HepG2 (cell line): Measurements from ENCODE around the gene KLB. TPM values are rescaled to one million over a fixed set of nuclear protein-coding genes. Genes with fewer than 3 reads are reported as not detected.
A peak's percentile ranks its signal among the peaks of the same experiment; 100 is the strongest.

Experiments used
- AKNA ChIP-seq: sonication (generic); formaldehyde crosslinking; IDR thresholded peaks from 2 replicates; pipeline ENCODE4 v1.4.0; 2020; ENCODE audit warnings: missing genetic modification reagents, borderline replicate concordance
- ASH2L ChIP-seq: fragments of 300-600, 200-600 bp; sonication (generic); IDR thresholded peaks from 2 replicates; pipeline ENCODE4 v1.7.0; 2017; ENCODE audit warnings: low read depth, mild to moderate bottlenecking, moderate library complexity, mixed read lengths, low read length; ENCODE audit not compliant: insufficient read length
- BHLHE40 ChIP-seq: IDR thresholded peaks from 2 replicates; pipeline ENCODE4 v1.6.1; 2011; ENCODE audit warnings: low read length, improper control_type of control experiment
- BORCS8-MEF2B ChIP-seq: sonication (generic); formaldehyde crosslinking; IDR thresholded peaks from 2 replicates; pipeline ENCODE4 v1.8.0; 2022; ENCODE audit warnings: mild to moderate bottlenecking, missing genetic modification reagents
- FOXK1 ChIP-seq: sonication (generic); formaldehyde crosslinking; IDR thresholded peaks from 2 replicates; pipeline ENCODE4 v1.4.0; 2020; ENCODE audit warnings: low read depth, missing genetic modification reagents, borderline replicate concordance
- GPN1 ChIP-seq: sonication (generic); formaldehyde crosslinking; IDR thresholded peaks from 2 replicates; pipeline ENCODE4 v1.5.1; 2020; ENCODE audit warnings: missing genetic modification reagents, borderline replicate concordance
- KMT2A ChIP-seq: sonication (generic); formaldehyde crosslinking; IDR thresholded peaks from 2 replicates; pipeline ENCODE4 v1.4.0; 2020; ENCODE audit warnings: missing genetic modification reagents
- MTA1 ChIP-seq: sonication (generic); formaldehyde crosslinking; IDR thresholded peaks from 2 replicates; pipeline ENCODE4 v1.4.0; 2020; ENCODE audit warnings: missing genetic modification reagents, mild to moderate bottlenecking, borderline replicate concordance
- NONO ChIP-seq, 2 experiments: fragments of 450-650 bp in 1 of 2; sonication (generic) in 1 of 2; formaldehyde crosslinking in 1 of 2; IDR thresholded peaks in 1 of 2; conservative IDR thresholded peaks in 1 of 2; 2 replicates each; pipeline versions ENCODE4 v1.6.1 to v1.8.0; 2017 to 2022; ENCODE audit warnings: mild to moderate bottlenecking in 1 of 2, missing genetic modification reagents in 1 of 2, moderate library complexity in 1 of 2
- NR1H2 ChIP-seq: sonication (generic); formaldehyde crosslinking; IDR thresholded peaks from 2 replicates; pipeline ENCODE4 v1.8.1; 2022; ENCODE audit warnings: low read depth, missing genetic modification reagents, borderline replicate concordance
- PAF1 ChIP-seq: IDR thresholded peaks from 2 replicates; pipeline ENCODE4 v1.6.1; 2016; ENCODE audit warnings: missing genetic modification reagents, missing compliant biosample characterization
- PHF20 ChIP-seq: sonication (generic); formaldehyde crosslinking; IDR thresholded peaks from 2 replicates; pipeline ENCODE4 v1.5.0; 2020; ENCODE audit warnings: mild to moderate bottlenecking, missing genetic modification reagents
- POGZ ChIP-seq: sonication (generic); formaldehyde crosslinking; IDR thresholded peaks from 2 replicates; pipeline ENCODE4 v1.4.0; 2020; ENCODE audit warnings: mild to moderate bottlenecking, missing genetic modification reagents
- POLR2AphosphoS5 ChIP-seq: IDR thresholded peaks from 2 replicates; pipeline ENCODE4 v1.6.1; 2012; ENCODE audit warnings: low read depth, low read length
- SMARCE1 ChIP-seq: fragments of 450-650 bp; IDR thresholded peaks from 2 replicates; pipeline ENCODE4 v1.6.1; 2017; ENCODE audit warnings: borderline replicate concordance
- SOX5 ChIP-seq: IDR thresholded peaks from 2 replicates; pipeline ENCODE4 v1.6.1; 2016; ENCODE audit warnings: borderline replicate concordance
- XRCC5 ChIP-seq: fragments of 200-400 bp; formaldehyde crosslinking; optimal IDR thresholded peaks from 2 replicates; pipeline ENCODE3; 2017; ENCODE audit warnings: mild to moderate bottlenecking, low read length
- ZBED4 ChIP-seq: sonication (generic); formaldehyde crosslinking; IDR thresholded peaks from 2 replicates; pipeline ENCODE4 v1.4.0; 2020; ENCODE audit warnings: missing genetic modification reagents, borderline replicate concordance
- ZC3H13 ChIP-seq: sonication (generic); formaldehyde crosslinking; IDR thresholded peaks from 2 replicates; pipeline ENCODE4 v1.8.1; 2023; ENCODE audit warnings: mild to moderate bottlenecking, missing genetic modification reagents, moderate library complexity
- ZFAT ChIP-seq: sonication (generic); formaldehyde crosslinking; conservative IDR thresholded peaks from 2 replicates; pipeline ENCODE4 v1.8.1; 2023; ENCODE audit warnings: missing genetic modification reagents, inconsistent platforms
- ZNF468 ChIP-seq: sonication (generic); formaldehyde crosslinking; IDR thresholded peaks from 2 replicates; pipeline ENCODE4 v1.8.0; 2022; ENCODE audit warnings: mild to moderate bottlenecking, moderate library complexity, missing genetic modification reagents
- ZNF501 ChIP-seq: sonication (generic); formaldehyde crosslinking; IDR thresholded peaks from 2 replicates; pipeline ENCODE4 v1.5.1; 2020; ENCODE audit warnings: mild to moderate bottlenecking, moderate library complexity, missing genetic modification reagents
- ZNF550 ChIP-seq: sonication (generic); formaldehyde crosslinking; IDR thresholded peaks from 2 replicates; pipeline ENCODE4 v1.4.0; 2020; ENCODE audit warnings: mild to moderate bottlenecking, missing genetic modification reagents, borderline replicate concordance
- ZNF556 ChIP-seq: sonication (generic); formaldehyde crosslinking; IDR thresholded peaks from 2 replicates; pipeline ENCODE4 v1.4.0; 2020; ENCODE audit warnings: mild to moderate bottlenecking, missing genetic modification reagents, borderline replicate concordance
- polyA plus RNA-seq, 8 experiments: library from polyadenylated mRNA; depleted of rRNA in 3 of 8; stranded (reverse) in 7 of 8; unstranded in 1 of 8; fragments of >200 nt; fragmentation: Illumina TruSeq in 4 of 8; extraction: Trizol in 4 of 8; gene quantifications; 2 replicates each; pipeline versions ENCODE4 v1.2.1 to v1.2.3, GENCODE V29; 2011 to 2016; ENCODE audit warnings: low read depth in 4 of 8, missing spikeins in 1 of 8, mixed read lengths in 1 of 8; ENCODE audit not compliant: insufficient read depth in 1 of 8
- total RNA-seq, 5 experiments: library from RNA; depleted of rRNA; stranded (reverse); fragments of >200 nt; fragmentation: Illumina TruSeq; extraction: Trizol; gene quantifications; 2 replicates each; pipeline ENCODE4 v1.2.3, GENCODE V29; 2016; ENCODE audit warnings: low read depth in 1 of 5

KLB gene
- total and polyA plus RNA-seq, 2 of the 13 experiments (the other 11 are each of a cell fraction or from before 2014, with no cell fraction given): 25.3 to 82.0 TPM

- no peak for TF ChIP-seq ZBED4
- no peak for TF ChIP-seq ZFAT
- TF ChIP-seq KMT2A (CRISPR knock-in tag): peak; percentile 22; the same call in 1 of the 2 replicates
- no peak for TF ChIP-seq XRCC5
- TF ChIP-seq SOX5 (CRISPR knock-in tag): peak; percentile 98
- TF ChIP-seq GPN1 (CRISPR knock-in tag): no peak
- no peak for TF ChIP-seq NONO (IDR thresholded peaks at IDR 0.05)
- TF ChIP-seq NONO (CRISPR knock-in tag; conservative IDR thresholded peaks at IDR 0.05): no peak; the same call in 1 of the 2 replicates
- TF ChIP-seq SMARCE1: no peak
- no peak for TF ChIP-seq ASH2L
- TF ChIP-seq BORCS8-MEF2B (CRISPR knock-in tag): no peak
- no peak for TF ChIP-seq ZNF556 (CRISPR knock-in tag)
- TF ChIP-seq POGZ (CRISPR knock-in tag): no peak
- no peak for TF ChIP-seq PAF1 (CRISPR knock-in tag)
- TF ChIP-seq ZNF501 (CRISPR knock-in tag): no peak
- peak; percentile 56; the same call in 1 of the 2 replicates for TF ChIP-seq FOXK1 (CRISPR knock-in tag)
- TF ChIP-seq ZNF468 (CRISPR knock-in tag): no peak
- TF ChIP-seq POLR2AphosphoS5: no peak
- no peak for TF ChIP-seq ZNF550 (CRISPR knock-in tag)
- no peak for TF ChIP-seq MTA1 (CRISPR knock-in tag)
- TF ChIP-seq PHF20: no peak
- TF ChIP-seq NR1H2 (CRISPR knock-in tag): no peak
- no peak for TF ChIP-seq BHLHE40
- TF ChIP-seq ZC3H13 (CRISPR knock-in tag): no peak
- no peak for TF ChIP-seq AKNA (CRISPR knock-in tag)
Measured at GRCh38 chr4:39375478-39375877, 31.3 kb upstream of the KLB start (continued).
